ENCODE results near the gene FGF4. TPM values are rescaled to one million over a fixed set of nuclear protein-coding genes. Genes with fewer than 3 reads are reported as not detected.

FGF4 gene
- polyA plus RNA-seq, 2 donors = not detected

DNA sequence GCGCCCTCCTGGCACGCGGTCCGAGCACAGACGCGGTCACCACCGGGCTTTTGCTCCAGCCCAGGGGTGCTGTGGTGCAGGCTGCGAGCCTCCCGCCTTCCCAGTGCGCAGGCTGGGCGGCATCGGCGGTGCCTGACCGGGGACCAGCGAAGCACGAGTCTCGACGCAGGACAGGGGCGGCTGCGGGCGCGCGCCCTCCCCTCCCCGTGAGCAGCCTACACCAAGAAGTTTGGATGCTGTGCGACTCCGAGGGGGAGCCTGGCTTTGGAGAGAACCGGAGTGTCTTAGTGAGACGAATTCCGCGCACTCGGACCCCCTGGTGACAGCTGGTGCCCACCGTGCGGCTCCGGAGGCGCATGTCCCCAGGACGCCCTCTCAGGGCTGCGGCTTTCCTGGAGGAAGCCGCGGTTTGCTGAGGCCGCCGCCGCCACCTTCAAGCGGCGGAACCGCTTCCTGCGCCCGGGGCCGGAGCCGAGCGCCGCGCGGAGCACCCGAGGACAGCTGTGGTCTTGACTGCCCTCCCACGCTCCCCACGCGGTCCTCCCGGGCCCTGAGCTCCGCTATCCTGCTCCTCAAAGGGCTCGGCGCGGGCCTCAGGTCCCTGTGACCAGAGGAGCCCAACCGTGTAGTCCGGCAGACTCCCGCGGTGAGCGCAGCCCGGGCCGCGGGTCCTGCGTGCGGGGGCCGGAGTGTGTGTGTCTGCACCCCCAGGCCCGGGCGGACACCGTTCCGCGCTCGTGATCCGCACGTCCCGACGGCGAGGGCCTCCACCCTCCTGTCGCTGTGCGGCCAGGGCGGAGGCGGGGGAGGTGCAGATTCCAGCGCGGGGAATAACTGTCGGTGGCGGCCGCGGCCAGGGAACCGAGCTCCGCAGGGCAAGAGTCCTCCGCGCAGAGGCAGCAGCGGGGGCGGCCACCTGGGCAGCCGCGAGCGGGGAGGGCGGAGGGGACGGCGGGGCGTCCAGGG lies 42.4 kb upstream of the FGF4 start:
- Histone ChIP-seq H3K4me3 (ENCODE audit: low read depth in 1 of 2, low read length in 2 of 2) (no peak overlapping the region), H3K4me1 (ENCODE audit: control insufficient read depth in 2 of 2, insufficient read depth in 2 of 2, low read length in 1 of 2) (peaks cover 0 to 2% of the 10 kb centered on the region in 2 donors), H3K27me3 (ENCODE audit: control insufficient read depth in 1 of 2, insufficient read depth in 2 of 2, low read length in 2 of 2) (peaks cover 20 to 24% of the 10 kb centered on the region in 2 donors), H3K9me3 (ENCODE audit: control insufficient read depth in 2 of 2, insufficient read depth in 1 of 2, low read depth in 1 of 2, low read length in 1 of 2) (no peaks in the 10 kb centered on the region), H3K27ac (ENCODE audit: low read depth in 2 of 2, low read length in 1 of 2) (no peak overlapping the region), H3K36me3 (ENCODE audit: control insufficient read depth in 2 of 2, insufficient read depth in 2 of 2, low read length in 1 of 2) (no peaks in the 10 kb centered on the region)
- WGBS, 2 donors = 1% methylated on average over 92 to 107 of the region's 107 CpGs

DNA sequence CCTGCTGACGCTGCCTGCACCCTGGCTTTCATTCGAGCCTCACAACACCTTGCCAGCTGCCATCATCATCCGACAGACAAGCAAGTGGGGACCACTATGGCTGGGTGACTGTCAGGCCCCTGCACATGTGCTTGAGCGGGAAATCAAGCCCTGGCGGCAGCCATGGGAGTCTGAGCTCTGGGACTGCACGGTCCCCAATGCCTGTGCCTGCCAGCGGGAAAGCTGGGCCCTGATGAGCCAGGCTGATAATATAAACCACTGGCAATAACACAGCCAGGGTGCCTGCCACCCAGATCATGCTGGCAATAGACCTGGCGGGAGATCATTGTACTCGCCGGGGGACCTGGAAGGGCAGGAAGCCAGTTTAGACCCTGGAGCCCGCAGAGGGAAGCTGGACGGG lies 41.5 kb upstream of the FGF4 start:
- H3K9me3 ChIP-seq (ENCODE audit: control insufficient read depth in 2 of 2, insufficient read depth in 1 of 2, low read depth in 1 of 2, low read length in 1 of 2) = no peaks in the 10 kb centered on the region
- 21 to 25% methylated on average over 11 to 12 of the region's 12 CpGs for WGBS, 2 donors
- no peak overlapping the region for H3K27ac ChIP-seq (ENCODE audit: low read depth in 2 of 2, low read length in 1 of 2)
- H3K27me3 ChIP-seq (ENCODE audit: control insufficient read depth in 1 of 2, insufficient read depth in 2 of 2, low read length in 2 of 2) = peaks cover 20 to 24% of the 10 kb centered on the region in 2 donors
- peaks cover 0 to 2% of the 10 kb centered on the region in 2 donors for H3K4me1 ChIP-seq (ENCODE audit: control insufficient read depth in 2 of 2, insufficient read depth in 2 of 2, low read length in 1 of 2)
- no peaks in the 10 kb centered on the region for H3K36me3 ChIP-seq (ENCODE audit: control insufficient read depth in 2 of 2, insufficient read depth in 2 of 2, low read length in 1 of 2)
- no peak overlapping the region for H3K4me3 ChIP-seq (ENCODE audit: low read depth in 1 of 2, low read length in 2 of 2)

DNA sequence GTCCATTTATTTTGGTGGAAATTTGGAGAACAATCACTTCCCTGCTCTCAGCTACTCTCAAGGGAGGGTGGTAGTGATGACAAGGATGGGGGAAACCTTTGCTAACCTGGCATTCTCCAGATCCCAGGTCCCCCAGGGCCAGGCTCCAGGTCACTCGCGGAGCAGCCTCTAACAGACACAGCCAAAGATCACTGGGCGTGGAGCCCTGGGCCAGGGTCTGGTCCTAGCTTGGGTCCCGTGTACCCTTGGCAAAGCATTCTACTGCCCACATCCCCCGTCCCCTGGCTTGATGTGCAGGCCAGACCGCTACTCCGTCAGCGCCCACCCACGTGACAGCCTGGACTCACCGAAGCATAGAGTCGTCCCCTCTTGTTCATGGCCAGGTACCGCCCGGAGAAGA lies 40.8 kb upstream of the FGF4 start:
- Histone ChIP-seq H3K9me3 (ENCODE audit: control insufficient read depth in 2 of 2, insufficient read depth in 1 of 2, low read depth in 1 of 2, low read length in 1 of 2) (no peaks in the 10 kb centered on the region), H3K27me3 (ENCODE audit: control insufficient read depth in 1 of 2, insufficient read depth in 2 of 2, low read length in 2 of 2) (peaks cover 20 to 24% of the 10 kb centered on the region in 2 donors), H3K4me1 (ENCODE audit: control insufficient read depth in 2 of 2, insufficient read depth in 2 of 2, low read length in 1 of 2) (peaks cover 0 to 2% of the 10 kb centered on the region in 2 donors), H3K4me3 (ENCODE audit: low read depth in 1 of 2, low read length in 2 of 2) (no peak overlapping the region), H3K36me3 (ENCODE audit: control insufficient read depth in 2 of 2, insufficient read depth in 2 of 2, low read length in 1 of 2) (no peaks in the 10 kb centered on the region), H3K27ac (ENCODE audit: low read depth in 2 of 2, low read length in 1 of 2) (no peak overlapping the region)
- WGBS, 2 donors = 81 to 85% methylated on average over 13 of the region's 13 CpGs

DNA sequence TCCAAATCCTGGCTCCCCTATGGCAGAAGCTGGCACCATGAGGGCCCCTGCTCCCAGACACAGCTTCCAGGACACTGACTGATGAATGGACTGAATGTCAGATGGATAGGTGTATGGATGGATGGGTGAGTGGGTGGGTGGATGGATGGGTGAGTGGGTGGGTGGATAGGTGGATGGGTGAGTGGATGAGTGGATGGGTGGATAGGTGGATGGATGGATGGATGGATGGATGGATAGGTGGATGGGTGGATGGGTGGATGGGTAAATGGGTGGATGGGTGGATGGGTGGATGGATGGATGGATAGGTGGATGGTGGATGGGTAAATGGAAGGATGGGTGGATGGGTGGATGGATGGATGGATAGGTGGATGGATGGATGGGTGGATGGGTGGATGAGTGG lies 39.8 kb upstream of the FGF4 start:
- H3K9me3 ChIP-seq (ENCODE audit: control insufficient read depth in 2 of 2, insufficient read depth in 1 of 2, low read depth in 1 of 2, low read length in 1 of 2) = peaks cover 0 to 6% of the 10 kb centered on the region in 2 donors
- peaks cover 0 to 2% of the 10 kb centered on the region in 2 donors for H3K4me1 ChIP-seq (ENCODE audit: control insufficient read depth in 2 of 2, insufficient read depth in 2 of 2, low read length in 1 of 2)
- peaks cover 17% of the 10 kb centered on the region in 2 donors for H3K27me3 ChIP-seq (ENCODE audit: control insufficient read depth in 1 of 2, insufficient read depth in 2 of 2, low read length in 2 of 2)
- no peak overlapping the region for H3K4me3 ChIP-seq (ENCODE audit: low read depth in 1 of 2, low read length in 2 of 2)
- H3K27ac ChIP-seq (ENCODE audit: low read depth in 2 of 2, low read length in 1 of 2) = no peak overlapping the region
- no peaks in the 10 kb centered on the region for H3K36me3 ChIP-seq (ENCODE audit: control insufficient read depth in 2 of 2, insufficient read depth in 2 of 2, low read length in 1 of 2)

DNA sequence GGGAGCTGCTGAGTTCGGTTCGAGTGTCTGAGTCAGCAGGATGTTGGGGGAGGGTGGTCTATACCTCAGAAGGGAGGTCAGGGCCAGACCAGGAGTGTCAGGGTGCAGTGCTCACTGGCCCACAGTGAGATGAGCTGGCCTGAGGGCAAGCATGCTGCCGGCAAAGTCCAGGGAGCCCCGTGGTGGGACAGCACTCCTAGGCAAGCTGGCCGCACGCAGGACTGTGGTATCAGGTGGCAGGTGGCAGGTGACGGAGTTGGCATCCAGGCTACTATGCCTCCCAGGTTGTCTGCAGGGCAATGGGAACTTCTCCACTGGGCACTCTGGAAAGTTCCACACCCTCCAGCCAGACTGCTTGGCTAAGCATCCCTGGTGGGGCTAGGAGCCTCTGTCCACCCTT lies 39.3 kb upstream of the FGF4 start:
- Histone ChIP-seq H3K9me3 (ENCODE audit: control insufficient read depth in 2 of 2, insufficient read depth in 1 of 2, low read depth in 1 of 2, low read length in 1 of 2) (peaks cover 0 to 6% of the 10 kb centered on the region in 2 donors), H3K27me3 (ENCODE audit: control insufficient read depth in 1 of 2, insufficient read depth in 2 of 2, low read length in 2 of 2) (peaks cover 12 to 17% of the 10 kb centered on the region in 2 donors), H3K27ac (ENCODE audit: low read depth in 2 of 2, low read length in 1 of 2) (no peak overlapping the region), H3K4me1 (ENCODE audit: control insufficient read depth in 2 of 2, insufficient read depth in 2 of 2, low read length in 1 of 2) (peaks cover 0 to 6% of the 10 kb centered on the region in 2 donors), H3K4me3 (ENCODE audit: low read depth in 1 of 2, low read length in 2 of 2) (no peak overlapping the region), H3K36me3 (ENCODE audit: control insufficient read depth in 2 of 2, insufficient read depth in 2 of 2, low read length in 1 of 2) (no peaks in the 10 kb centered on the region)
- WGBS, 2 donors = 81 to 85% methylated on average over 7 of the region's 7 CpGs

DNA sequence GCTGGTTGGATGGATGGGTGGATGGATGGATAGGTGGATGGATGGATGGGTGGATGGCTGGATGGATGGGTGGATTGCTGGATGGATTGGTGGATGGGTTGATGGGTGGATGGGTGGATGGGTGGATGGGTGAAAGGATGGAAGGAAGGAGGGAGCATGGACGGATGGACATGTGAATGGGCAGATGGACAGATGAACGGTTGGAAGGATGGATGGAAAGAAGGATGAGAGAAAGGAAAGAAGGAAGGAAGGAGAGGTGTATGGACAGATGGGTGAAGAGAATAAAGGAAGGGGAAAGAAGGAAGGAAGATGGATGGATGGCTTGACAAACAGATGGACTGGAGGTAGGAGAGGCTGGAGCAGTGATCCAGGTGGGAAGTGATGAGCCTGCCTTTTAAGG lies 38.7 kb upstream of the FGF4 start:
- no peaks in the 10 kb centered on the region for H3K36me3 ChIP-seq (ENCODE audit: control insufficient read depth in 2 of 2, insufficient read depth in 2 of 2, low read length in 1 of 2)
- no peak overlapping the region for H3K27ac ChIP-seq (ENCODE audit: low read depth in 2 of 2, low read length in 1 of 2)
- H3K27me3 ChIP-seq (ENCODE audit: control insufficient read depth in 1 of 2, insufficient read depth in 2 of 2, low read length in 2 of 2) = peaks cover 9 to 17% of the 10 kb centered on the region in 2 donors
- 76 to 87% methylated on average over 2 of the region's 2 CpGs for WGBS, 2 donors
- no peak overlapping the region for H3K4me3 ChIP-seq (ENCODE audit: low read depth in 1 of 2, low read length in 2 of 2)
- H3K4me1 ChIP-seq (ENCODE audit: control insufficient read depth in 2 of 2, insufficient read depth in 2 of 2, low read length in 1 of 2) = peaks cover 4 to 6% of the 10 kb centered on the region in 2 donors
- H3K9me3 ChIP-seq (ENCODE audit: control insufficient read depth in 2 of 2, insufficient read depth in 1 of 2, low read depth in 1 of 2, low read length in 1 of 2) = peaks cover 0 to 6% of the 10 kb centered on the region in 2 donors

DNA sequence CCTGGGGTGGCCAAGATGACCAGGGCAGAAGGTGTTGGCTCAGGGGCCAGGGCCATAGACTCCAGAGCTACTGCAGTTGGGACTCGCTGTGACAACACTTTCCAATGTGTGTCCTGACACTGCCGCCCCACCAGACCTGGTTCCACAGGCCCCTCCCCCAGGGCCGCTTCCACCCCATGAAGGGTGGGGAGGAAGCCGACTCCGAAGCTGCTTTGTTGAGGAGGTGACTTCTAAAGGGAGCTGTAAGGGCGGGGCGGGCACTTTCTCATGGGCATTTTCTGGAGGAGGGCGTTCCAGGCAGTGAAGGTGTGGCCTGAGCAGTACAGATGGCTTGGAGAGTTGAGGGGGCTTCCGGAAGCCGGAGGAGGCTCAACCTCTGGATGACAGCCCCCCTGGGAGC lies 37.8 kb upstream of the FGF4 start:
- 67 to 71% methylated on average over 10 of the region's 10 CpGs for WGBS, 2 donors
- H3K9me3 ChIP-seq (ENCODE audit: control insufficient read depth in 2 of 2, insufficient read depth in 1 of 2, low read depth in 1 of 2, low read length in 1 of 2) = peaks cover 0 to 6% of the 10 kb centered on the region in 2 donors
- no peaks in the 10 kb centered on the region for H3K36me3 ChIP-seq (ENCODE audit: control insufficient read depth in 2 of 2, insufficient read depth in 2 of 2, low read length in 1 of 2)
- H3K27ac ChIP-seq (ENCODE audit: low read depth in 2 of 2, low read length in 1 of 2) = no peak overlapping the region
- H3K4me3 ChIP-seq (ENCODE audit: low read depth in 1 of 2, low read length in 2 of 2) = no peak overlapping the region
- H3K27me3 ChIP-seq (ENCODE audit: control insufficient read depth in 1 of 2, insufficient read depth in 2 of 2, low read length in 2 of 2) = peaks cover 4 to 10% of the 10 kb centered on the region in 2 donors
- peaks cover 5 to 6% of the 10 kb centered on the region in 2 donors for H3K4me1 ChIP-seq (ENCODE audit: control insufficient read depth in 2 of 2, insufficient read depth in 2 of 2, low read length in 1 of 2)

DNA sequence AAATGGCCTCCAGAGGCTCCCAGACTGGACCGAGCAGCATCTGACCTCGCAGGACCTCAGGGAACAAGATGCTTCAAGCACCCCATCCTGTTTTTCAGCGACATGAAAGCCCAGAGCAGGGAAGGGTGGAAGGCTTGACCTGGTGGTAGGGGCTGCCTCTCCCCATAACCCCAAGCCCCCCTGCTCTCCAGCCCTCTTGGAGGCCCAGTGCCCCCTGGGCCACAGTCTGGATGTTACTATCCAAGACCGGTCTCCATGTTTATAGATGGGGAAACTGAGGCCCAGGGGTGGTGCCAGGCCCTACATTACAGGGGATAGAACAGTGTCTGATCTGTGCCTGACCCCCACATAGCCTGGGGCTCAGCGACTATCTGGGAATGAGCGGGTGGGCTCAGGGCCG lies 37.1 kb upstream of the FGF4 start:
- peaks cover 4 to 9% of the 10 kb centered on the region in 2 donors for H3K27me3 ChIP-seq (ENCODE audit: control insufficient read depth in 1 of 2, insufficient read depth in 2 of 2, low read length in 2 of 2)
- H3K9me3 ChIP-seq (ENCODE audit: control insufficient read depth in 2 of 2, insufficient read depth in 1 of 2, low read depth in 1 of 2, low read length in 1 of 2) = peaks cover 0 to 6% of the 10 kb centered on the region in 2 donors
- 85 to 91% methylated on average over 7 of the region's 7 CpGs for WGBS, 2 donors

DNA sequence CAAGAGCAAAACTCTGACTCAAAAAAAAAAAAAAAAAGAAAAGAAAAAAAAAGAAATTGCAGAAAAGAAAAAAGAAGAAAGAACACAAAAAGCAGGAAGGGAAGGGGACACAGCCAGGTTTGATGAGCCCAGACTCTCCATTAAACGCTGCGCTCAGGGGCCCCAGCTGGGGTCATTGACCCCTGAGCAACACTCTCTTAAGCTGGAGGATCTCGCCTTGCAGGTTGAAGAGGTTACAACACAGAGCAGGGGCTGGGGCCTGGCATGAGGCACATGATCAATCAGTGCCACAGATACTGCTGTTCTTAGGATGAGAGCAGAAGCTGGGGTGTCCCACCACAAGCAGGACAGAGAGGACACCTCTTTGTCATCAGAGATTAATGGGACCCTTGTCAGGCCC lies 36.3 kb upstream of the FGF4 start:
- Histone ChIP-seq H3K4me3 (ENCODE audit: low read depth in 1 of 2, low read length in 2 of 2) (no peak overlapping the region), H3K27me3 (ENCODE audit: control insufficient read depth in 1 of 2, insufficient read depth in 2 of 2, low read length in 2 of 2) (peaks cover 2 to 6% of the 10 kb centered on the region in 2 donors), H3K4me1 (ENCODE audit: control insufficient read depth in 2 of 2, insufficient read depth in 2 of 2, low read length in 1 of 2) (peaks cover 4 to 5% of the 10 kb centered on the region in 2 donors), H3K9me3 (ENCODE audit: control insufficient read depth in 2 of 2, insufficient read depth in 1 of 2, low read depth in 1 of 2, low read length in 1 of 2) (peaks cover 0 to 6% of the 10 kb centered on the region in 2 donors), H3K27ac (ENCODE audit: low read depth in 2 of 2, low read length in 1 of 2) (no peak overlapping the region), H3K36me3 (ENCODE audit: control insufficient read depth in 2 of 2, insufficient read depth in 2 of 2, low read length in 1 of 2) (no peaks in the 10 kb centered on the region)
- 52 to 53% methylated on average over 3 of the region's 3 CpGs for WGBS, 2 donors

More for the DNA sequence above, 37.1 kb upstream of the FGF4 start:
- H3K36me3 ChIP-seq (ENCODE audit: control insufficient read depth in 2 of 2, insufficient read depth in 2 of 2, low read length in 1 of 2) = no peaks in the 10 kb centered on the region
- H3K27ac ChIP-seq (ENCODE audit: low read depth in 2 of 2, low read length in 1 of 2) = no peak overlapping the region
- H3K4me1 ChIP-seq (ENCODE audit: control insufficient read depth in 2 of 2, insufficient read depth in 2 of 2, low read length in 1 of 2) = peaks cover 4 to 5% of the 10 kb centered on the region in 2 donors
- H3K4me3 ChIP-seq (ENCODE audit: low read depth in 1 of 2, low read length in 2 of 2) = no peak overlapping the region

Measured in esophagus (tissue), 2 donors.